Lower leg skin (tissue), 3 donors: ENCODE measurements around the gene RERE.

Experiments
- CTCF ChIP-seq, 3 donors: fragments of 450-650 bp; IDR thresholded peaks; one replicate each; pipeline ENCODE4 v1.5.1; 2016; ENCODE audit warnings: antibody characterized with exemption in 3 of 3, mild to moderate bottlenecking in 3 of 3, moderate library complexity in 2 of 3
- POLR2A ChIP-seq, 2 donors: fragments of 450-650 bp; IDR thresholded peaks; one replicate each; pipeline ENCODE4 v1.6.1; 2016 to 2017; ENCODE audit warnings: antibody characterized with exemption in 2 of 2, mild to moderate bottlenecking in 1 of 2, moderate library complexity in 1 of 2

- TF ChIP-seq POLR2A (IDR thresholded peaks at IDR 0.05) (no peak), CTCF (IDR thresholded peaks at IDR 0.05) (no peak)
Observed at GRCh38 chr1:8394456-8395321, 422.8 kb downstream of the RERE start.
